DOHH2 (cell line): ENCODE measurements around the gene BMP8A.
"Not testable (repeated sequence)": the region's sequence is repeated elsewhere in the genome, so short reads cannot be mapped to it uniquely, and the experiment has no call there.

Experiments
- H3F3A ChIP-seq: fragments of 200-600 bp; sonication (generic), shearing (Covaris generic); 2 replicates; pipeline ENCODE4 v1.6.0; 2016; ENCODE audit warnings: antibody characterized with exemption, mild to moderate bottlenecking; ENCODE audit not compliant: control insufficient read depth, insufficient read depth
- H3K27ac ChIP-seq: fragments of 200-600 bp; sonication (generic); 2 replicates; pipeline ENCODE4 v1.5.1; 2014; ENCODE audit warnings: low read depth, mild to moderate bottlenecking, low read length, moderate library complexity
- H3K27me3 ChIP-seq: fragments of 200-600 bp; sonication (generic); 2 replicates; pipeline ENCODE4 v1.6.1; 2014; ENCODE audit warnings: mild to moderate bottlenecking, low read length, mixed read lengths; ENCODE audit not compliant: control insufficient read depth
- H3K36me3 ChIP-seq: fragments of 200-600 bp; sonication (generic); 2 replicates; pipeline ENCODE4 v1.6.1; 2014; ENCODE audit warnings: mild to moderate bottlenecking, low read length, moderate library complexity, mixed read lengths; ENCODE audit not compliant: control insufficient read depth
- H3K4me1 ChIP-seq: fragments of 200-600 bp; sonication (generic); 2 replicates; pipeline ENCODE4 v1.6.1; 2014; ENCODE audit warnings: mild to moderate bottlenecking, low read length, mixed read lengths; ENCODE audit not compliant: control insufficient read depth
- H3K4me2 ChIP-seq: fragments of 200-600 bp; sonication (generic); 2 replicates; pipeline ENCODE4 v1.6.0; 2014; ENCODE audit warnings: mild to moderate bottlenecking, low read length, moderate library complexity
- H3K4me3 ChIP-seq: fragments of 200-600 bp; sonication (generic); 2 replicates; pipeline ENCODE4 v1.5.1; 2014; ENCODE audit warnings: mild to moderate bottlenecking, low read length, mixed read lengths
- H3K79me2 ChIP-seq: fragments of 200-600 bp; sonication (generic); 2 replicates; pipeline ENCODE4 v1.6.1; 2014; ENCODE audit warnings: mild to moderate bottlenecking, low read length, mixed read lengths; ENCODE audit not compliant: control insufficient read depth
- H3K9me2 ChIP-seq: fragments of 200-600 bp; sonication (generic); replicated peaks from 2 replicates; pipeline ENCODE4 v1.6.1; 2014; ENCODE audit warnings: mild to moderate bottlenecking, low read length, mixed read lengths; ENCODE audit not compliant: control insufficient read depth
- H3K9me3 ChIP-seq: fragments of 200-600 bp; sonication (generic); 2 replicates; pipeline ENCODE4 v1.6.1; 2014; ENCODE audit warnings: antibody characterized with exemption, low read length, mixed read lengths; ENCODE audit not compliant: control insufficient read depth, insufficient read depth
- H4K20me1 ChIP-seq: fragments of 200-600 bp; sonication (generic); 2 replicates; pipeline ENCODE4 v1.6.0; 2014; ENCODE audit warnings: low read depth, mild to moderate bottlenecking, antibody characterized with exemption, low read length, moderate library complexity; ENCODE audit not compliant: control insufficient read depth, insufficient read depth
- CTCF ChIP-seq: fragments of 200-600 bp; sonication (generic); IDR thresholded peaks from one replicate; pipeline ENCODE4 v1.5.1; 2014; ENCODE audit warnings: antibody characterized with exemption, mild to moderate bottlenecking, low read depth, low read length; ENCODE audit not compliant: poor library complexity, severe bottlenecking
- EZH2phosphoT487 ChIP-seq: fragments of 200-600 bp; sonication (generic); IDR thresholded peaks from 2 replicates; pipeline ENCODE4 v1.6.1; 2017; ENCODE audit warnings: borderline replicate concordance, mild to moderate bottlenecking, antibody characterized with exemption, low read length, moderate library complexity, mixed read lengths

BMP8A gene

GRCh38 chr1:39508857-39509305, 17.4 kb downstream of the BMP8A start:
- Histone ChIP-seq H3F3A (no peaks in the 10 kb centered on the region), H3K27me3 (peaks cover 20% of the 10 kb centered on the region), H3K27ac (no peak overlapping the region), H3K4me3 (no peak overlapping the region), H3K36me3 (no peaks in the 10 kb centered on the region), H3K9me3 (no peaks in the 10 kb centered on the region), H3K79me2 (no peaks in the 10 kb centered on the region), H3K9me2 (no peaks in the 10 kb centered on the region), H3K4me1 (peaks cover 11% of the 10 kb centered on the region), H4K20me1 (0 out of 2 replicates have a peak, but pooled peaks cover 3% of the 10 kb centered on the region), H3K4me2 (peak overlapping the region; percentile 60)
- TF ChIP-seq CTCF (no peak), EZH2phosphoT487 (no peak)

- H3K9me3 ChIP-seq, result no peaks in the 10 kb centered on the region
- 0 out of 2 replicates have a peak, but pooled peaks cover 3% of the 10 kb centered on the region for H4K20me1 ChIP-seq
- no peak overlapping the region for H3K27ac ChIP-seq
- H3K79me2 ChIP-seq, result no peaks in the 10 kb centered on the region
- H3K4me3 ChIP-seq, result peak overlapping the region; percentile 38
- H3F3A ChIP-seq, result no peaks in the 10 kb centered on the region
- peaks cover 20% of the 10 kb centered on the region for H3K27me3 ChIP-seq
- H3K4me1 ChIP-seq, result peaks cover 11% of the 10 kb centered on the region
- TF ChIP-seq CTCF (no peak), EZH2phosphoT487 (no peak)
- peak overlapping the region; percentile 60 for H3K4me2 ChIP-seq
- no peaks in the 10 kb centered on the region for H3K36me3 ChIP-seq
- no peaks in the 10 kb centered on the region for H3K9me2 ChIP-seq
Observed at GRCh38 chr1:39509360-39510009, 18.0 kb downstream of the BMP8A start.

GRCh38 chr1:39510570-39511186, 19.2 kb downstream of the BMP8A start:
- H3K4me3 ChIP-seq, H3K36me3 ChIP-seq: not testable (repeated sequence)

GRCh38 chr1:39511477-39511876, 20.0 kb downstream of the BMP8A start:
- not testable (repeated sequence) for H3K4me2 ChIP-seq, H3K4me3 ChIP-seq, H3K9me2 ChIP-seq, H3F3A ChIP-seq, H3K79me2 ChIP-seq, H4K20me1 ChIP-seq, H3K36me3 ChIP-seq, H3K9me3 ChIP-seq, H3K27ac ChIP-seq
- H3K27me3 ChIP-seq, result peaks cover 20% of the 10 kb centered on the region
- H3K4me1 ChIP-seq, result peaks cover 11% of the 10 kb centered on the region

More at GRCh38 chr1:39510570-39511186, 19.2 kb downstream of the BMP8A start:
- H3K4me2 ChIP-seq, H4K20me1 ChIP-seq, H3K79me2 ChIP-seq, H3K9me3 ChIP-seq, H3F3A ChIP-seq, H3K27ac ChIP-seq, H3K9me2 ChIP-seq: not testable (repeated sequence)
- Histone ChIP-seq H3K4me1 (peaks cover 11% of the 10 kb centered on the region), H3K27me3 (peaks cover 20% of the 10 kb centered on the region)

GRCh38 chr1:39512234-39512847, 20.9 kb downstream of the BMP8A start:
- H3K79me2 ChIP-seq, H3K36me3 ChIP-seq, H3K4me2 ChIP-seq, H3K9me3 ChIP-seq, H3K27ac ChIP-seq, H3K9me2 ChIP-seq, H3K4me3 ChIP-seq, H4K20me1 ChIP-seq, H3F3A ChIP-seq: not testable (repeated sequence)
- H3K27me3 ChIP-seq, result peaks cover 16% of the 10 kb centered on the region
- H3K4me1 ChIP-seq, result peaks cover 11% of the 10 kb centered on the region

GRCh38 chr1:39514710-39515124, 23.3 kb downstream of the BMP8A start:
- not testable (repeated sequence) for H3K9me2 ChIP-seq, H3K27me3 ChIP-seq, H4K20me1 ChIP-seq, H3K36me3 ChIP-seq, H3K9me3 ChIP-seq, H3K79me2 ChIP-seq, H3K4me1 ChIP-seq, H3K4me2 ChIP-seq, H3F3A ChIP-seq, H3K4me3 ChIP-seq, H3K27ac ChIP-seq
